Lower leg skin (tissue), 4 donors: Measurements from ENCODE around the gene MRM2. TPM values are rescaled to one million over a fixed set of nuclear protein-coding genes. Genes with fewer than 3 reads are reported as not detected.

Source experiments
- DNase-seq, 2 donors: peaks; one replicate each; pipeline ENCODE4 v3.0.0-alpha.2; 2019; ENCODE audit warnings: low spot score in 2 of 2
- H3K4me3 ChIP-seq: fragments of 200-600 bp; sonication (generic); 2 replicates; pipeline ENCODE4 v1.5.1; 2017; ENCODE audit warnings: mild to moderate bottlenecking, low read depth; ENCODE audit not compliant: poor library complexity, severe bottlenecking
- CTCF ChIP-seq, 3 donors: fragments of 450-650 bp; IDR thresholded peaks; one replicate each; pipeline ENCODE4 v1.5.1; 2016; ENCODE audit warnings: antibody characterized with exemption in 3 of 3, mild to moderate bottlenecking in 3 of 3, moderate library complexity in 2 of 3
- POLR2A ChIP-seq, 2 donors: fragments of 450-650 bp; IDR thresholded peaks; one replicate each; pipeline ENCODE4 v1.6.1; 2016 to 2017; ENCODE audit warnings: antibody characterized with exemption in 2 of 2, mild to moderate bottlenecking in 1 of 2, moderate library complexity in 1 of 2
- WGBS, 2 donors: methylation state at CpG; one replicate each; pipeline ENCODE4 v1.1.5; 2018; 5-methylcytosine and 5-hydroxymethylcytosine counted together
- intact Hi-C: fragments of 100-400 bp; cut with DNase I; formaldehyde crosslinking; loops from one replicate; pipeline ENCODE4 v1.15.0; 2023; ENCODE audit warnings: low total_unique reads
- total RNA-seq, 4 donors: library from RNA; depleted of rRNA; stranded (reverse); fragments of >200 nt; gene quantifications; one replicate each; pipeline ENCODE4 v1.1.0, GENCODE V29; 2016

Gene MRM2
- total RNA-seq, 4 donors from 2014 or later = 17.6 to 26.1 (median 23.9) TPM

GRCh38 chr7:2209146-2209960 lies 32.7 kb downstream of the MRM2 start:
- intact Hi-C loops = no loop called here
- H3K4me3 ChIP-seq = no peak overlapping the region
- WGBS, 2 donors = 62 to 70% methylated on average over 16 of the region's 21 CpGs
- peak; percentile 37 to 92 for DNase-seq
- TF ChIP-seq POLR2A (IDR thresholded peaks at IDR 0.05) (no peak), CTCF (IDR thresholded peaks at IDR 0.05) (no peak)

GRCh38 chr7:2208712-2209111 lies 33.3 kb downstream of the MRM2 start:
- TF ChIP-seq CTCF (IDR thresholded peaks at IDR 0.05) (no peak), POLR2A (IDR thresholded peaks at IDR 0.05) (no peak)
- no peak for DNase-seq
- intact Hi-C loops = no loop called here
- WGBS, 2 donors = 86 to 87% methylated on average over 16 of the region's 16 CpGs
- no peak overlapping the region for H3K4me3 ChIP-seq

- TF ChIP-seq CTCF (IDR thresholded peaks at IDR 0.05) (no peak), POLR2A (IDR thresholded peaks at IDR 0.05) (no peak)
- DNase-seq = no peak
- WGBS, 2 donors = 87 to 89% methylated on average over 16 of the region's 16 CpGs
- no peak overlapping the region for H3K4me3 ChIP-seq
- intact Hi-C loops = no loop called here
Measured at GRCh38 chr7:2205036-2205780, 36.8 kb downstream of the MRM2 start.

- 97% methylated on average over 11 of the region's 11 CpGs for WGBS, 2 donors
- TF ChIP-seq POLR2A (IDR thresholded peaks at IDR 0.05) (no peak), CTCF (IDR thresholded peaks at IDR 0.05) (no peak)
- DNase-seq = no peak
- no peak overlapping the region for H3K4me3 ChIP-seq
- intact Hi-C loops = no loop called here
Measured at GRCh38 chr7:2204446-2204845, 37.6 kb downstream of the MRM2 start.

- intact Hi-C loops = no loop called here
- WGBS, 2 donors = 76 to 79% methylated on average over 13 of the region's 13 CpGs
- DNase-seq = no peak
- no peak overlapping the region for H3K4me3 ChIP-seq
- no peak for TF ChIP-seq POLR2A (IDR thresholded peaks at IDR 0.05)
- TF ChIP-seq CTCF (IDR thresholded peaks at IDR 0.05) = no peak
Measured at GRCh38 chr7:2203766-2204300, 38.2 kb downstream of the MRM2 start.
